OCI-LY3 (cell line): ENCODE results near the gene SASS6.

Source experiments
- H2AFZ ChIP-seq: fragments of 200-600, 300-600 bp; shearing (Covaris generic); 2 replicates; pipeline ENCODE4 v1.6.0; 2014; ENCODE audit warnings: antibody characterized with exemption, low read depth, low read length
- H3K27ac ChIP-seq: fragments of 200-600, 300-600 bp; sonication (generic); 2 replicates; pipeline ENCODE4 v1.5.1; 2014; ENCODE audit warnings: mild to moderate bottlenecking, low read length, moderate library complexity, mixed read lengths
- H3K27me3 ChIP-seq: fragments of 200-600, 300-600 bp; sonication (generic); 2 replicates; pipeline ENCODE4 v1.6.1; 2014; ENCODE audit warnings: low read depth, low read length, mixed read lengths
- H3K36me3 ChIP-seq: fragments of 200-600, 300-600 bp; sonication (generic); replicated peaks from 2 replicates; pipeline ENCODE3; 2014; ENCODE audit warnings: low read depth, low read length, mixed read lengths
- H3K4me1 ChIP-seq: fragments of 300-600, 200-600 bp; sonication (generic); 2 replicates; pipeline ENCODE4 v1.6.1; 2014; ENCODE audit warnings: low read length, mixed read lengths
- H3K4me2 ChIP-seq: fragments of 200-600, 300-600 bp; sonication (generic); 2 replicates; pipeline ENCODE4 v1.6.1; 2014; ENCODE audit warnings: low read length, mixed read lengths
- H3K4me3 ChIP-seq: fragments of 300-600, 200-600 bp; sonication (generic); 2 replicates; pipeline ENCODE4 v1.5.1; 2014; ENCODE audit warnings: antibody characterized with exemption, mild to moderate bottlenecking, low read length, moderate library complexity
- H3K79me2 ChIP-seq: fragments of 300-600, 200-600 bp; shearing (Covaris generic); 2 replicates; pipeline ENCODE4 v1.6.1; 2014; ENCODE audit warnings: mild to moderate bottlenecking, low read length, mixed read lengths
- H3K9ac ChIP-seq: fragments of 300-600, 200-600 bp; shearing (Covaris generic); 2 replicates; pipeline ENCODE4 v1.6.0; 2014; ENCODE audit warnings: mild to moderate bottlenecking, low read length, moderate library complexity
- H3K9me3 ChIP-seq: fragments of 200-600, 300-600 bp; shearing (Covaris generic); 2 replicates; pipeline ENCODE4 v1.6.1; 2014; ENCODE audit warnings: low read length, mixed read lengths; ENCODE audit not compliant: insufficient read depth
- H4K20me1 ChIP-seq: fragments of 200-600, 300-600 bp; sonication (generic); 2 replicates; pipeline ENCODE4 v1.6.1; 2016; ENCODE audit warnings: low read length, mixed read lengths; ENCODE audit not compliant: insufficient read depth
- EZH2phosphoT487 ChIP-seq: fragments of 200-600 bp; shearing (Covaris generic); IDR thresholded peaks from 2 replicates; pipeline ENCODE4 v1.6.1; 2018; ENCODE audit warnings: antibody characterized with exemption, mixed run types, low read depth
- TF ChIP-seq, protein P1 (sequence below): fragments of 200-600, 300-600 bp; sonication (generic); IDR thresholded peaks from 2 replicates; pipeline ENCODE4 v1.5.1; 2014; ENCODE audit warnings: antibody characterized with exemption, low read length, low read depth

The SASS6 gene

DNA sequence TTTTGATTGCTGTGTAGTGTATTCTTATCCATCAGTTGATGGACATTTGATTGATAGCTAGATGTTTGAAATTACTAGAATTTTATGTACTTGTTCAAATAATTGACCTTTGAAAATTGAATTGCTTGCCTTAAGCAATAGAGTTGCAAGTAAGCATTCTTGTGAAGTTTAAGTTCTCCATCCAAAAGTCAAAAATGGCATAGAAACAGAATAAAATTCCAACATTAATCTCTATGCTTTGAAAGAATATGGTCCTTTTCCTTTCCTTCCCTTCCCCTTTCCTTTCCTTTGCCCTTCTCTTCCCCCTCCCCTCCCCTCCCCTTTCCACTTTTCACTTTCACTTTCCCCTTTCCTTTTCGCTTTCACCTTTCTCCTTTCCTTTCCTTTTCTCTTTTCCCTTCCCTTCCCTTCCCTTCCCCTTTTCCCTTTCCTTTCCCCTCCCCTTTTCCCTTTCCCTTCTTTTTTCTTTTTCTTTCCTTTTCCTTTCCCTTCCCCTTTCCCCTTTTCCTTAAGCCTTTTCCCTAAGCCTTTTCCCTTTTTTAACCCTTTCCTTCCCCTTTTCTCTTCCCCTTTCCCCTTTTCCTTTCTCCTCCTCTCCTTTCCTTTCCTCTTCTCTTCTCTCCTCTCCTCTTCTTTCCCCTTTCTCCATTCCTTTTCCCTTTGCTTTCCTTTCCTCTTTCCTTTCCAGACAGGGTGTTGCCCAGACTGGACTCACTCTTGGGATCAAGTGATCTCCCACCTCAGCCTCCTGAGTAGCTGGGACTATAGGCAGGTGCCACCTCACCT lies 67.4 kb downstream of the SASS6 start:
- TF ChIP-seq EZH2phosphoT487: no peak
- TF ChIP-seq, protein P1, sequence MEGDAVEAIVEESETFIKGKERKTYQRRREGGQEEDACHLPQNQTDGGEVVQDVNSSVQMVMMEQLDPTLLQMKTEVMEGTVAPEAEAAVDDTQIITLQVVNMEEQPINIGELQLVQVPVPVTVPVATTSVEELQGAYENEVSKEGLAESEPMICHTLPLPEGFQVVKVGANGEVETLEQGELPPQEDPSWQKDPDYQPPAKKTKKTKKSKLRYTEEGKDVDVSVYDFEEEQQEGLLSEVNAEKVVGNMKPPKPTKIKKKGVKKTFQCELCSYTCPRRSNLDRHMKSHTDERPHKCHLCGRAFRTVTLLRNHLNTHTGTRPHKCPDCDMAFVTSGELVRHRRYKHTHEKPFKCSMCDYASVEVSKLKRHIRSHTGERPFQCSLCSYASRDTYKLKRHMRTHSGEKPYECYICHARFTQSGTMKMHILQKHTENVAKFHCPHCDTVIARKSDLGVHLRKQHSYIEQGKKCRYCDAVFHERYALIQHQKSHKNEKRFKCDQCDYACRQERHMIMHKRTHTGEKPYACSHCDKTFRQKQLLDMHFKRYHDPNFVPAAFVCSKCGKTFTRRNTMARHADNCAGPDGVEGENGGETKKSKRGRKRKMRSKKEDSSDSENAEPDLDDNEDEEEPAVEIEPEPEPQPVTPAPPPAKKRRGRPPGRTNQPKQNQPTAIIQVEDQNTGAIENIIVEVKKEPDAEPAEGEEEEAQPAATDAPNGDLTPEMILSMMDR: no peak
- Histone ChIP-seq H3K4me1 (no peaks in the 10 kb centered on the region), H3K36me3 (peaks cover 28% of the 10 kb centered on the region), H3K27ac (no peak overlapping the region), H2AFZ (no peak overlapping the region), H3K9me3 (no peaks in the 10 kb centered on the region), H3K4me2 (no peak overlapping the region), H4K20me1 (no peaks in the 10 kb centered on the region; the same call in 1 of the 2 replicates), H3K9ac (no peak overlapping the region), H3K27me3 (no peaks in the 10 kb centered on the region), H3K4me3 (no peak overlapping the region), H3K79me2 (peaks cover 6% of the 10 kb centered on the region; the same call in 1 of the 2 replicates)

DNA sequence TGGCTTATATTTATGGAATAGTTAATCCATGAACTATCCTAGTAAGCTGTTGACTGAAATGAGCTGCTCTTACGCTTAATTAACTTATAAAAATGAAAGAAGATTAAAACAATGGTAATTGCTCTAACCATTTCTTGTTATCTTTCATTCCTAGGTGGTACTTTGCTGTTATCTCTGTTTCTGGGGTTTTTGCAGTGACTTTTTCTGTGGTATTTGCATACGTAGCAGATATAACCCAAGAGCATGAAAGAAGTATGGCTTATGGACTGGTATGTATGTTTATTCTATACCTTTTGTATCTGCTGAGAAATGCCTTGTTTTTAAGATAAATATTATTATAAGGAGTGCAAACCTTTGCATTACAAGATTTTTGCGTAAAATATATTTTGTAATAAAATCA lies 71.0 kb downstream of the SASS6 start:
- H3K4me3 ChIP-seq: no peak overlapping the region
- no peaks in the 10 kb centered on the region for H3K27me3 ChIP-seq
- no peak overlapping the region for H3K4me2 ChIP-seq
- H3K36me3 ChIP-seq: peaks cover 23% of the 10 kb centered on the region
- peaks cover 24% of the 10 kb centered on the region for H3K79me2 ChIP-seq
- no peak overlapping the region for H3K27ac ChIP-seq
- H4K20me1 ChIP-seq: peaks cover 7% of the 10 kb centered on the region; the same call in 1 of the 2 replicates
- H3K9me3 ChIP-seq: no peaks in the 10 kb centered on the region
- H3K9ac ChIP-seq: no peak overlapping the region
- no peaks in the 10 kb centered on the region for H3K4me1 ChIP-seq
- no peak overlapping the region for H2AFZ ChIP-seq
- TF ChIP-seq, protein P1: no peak
- no peak for TF ChIP-seq EZH2phosphoT487

DNA sequence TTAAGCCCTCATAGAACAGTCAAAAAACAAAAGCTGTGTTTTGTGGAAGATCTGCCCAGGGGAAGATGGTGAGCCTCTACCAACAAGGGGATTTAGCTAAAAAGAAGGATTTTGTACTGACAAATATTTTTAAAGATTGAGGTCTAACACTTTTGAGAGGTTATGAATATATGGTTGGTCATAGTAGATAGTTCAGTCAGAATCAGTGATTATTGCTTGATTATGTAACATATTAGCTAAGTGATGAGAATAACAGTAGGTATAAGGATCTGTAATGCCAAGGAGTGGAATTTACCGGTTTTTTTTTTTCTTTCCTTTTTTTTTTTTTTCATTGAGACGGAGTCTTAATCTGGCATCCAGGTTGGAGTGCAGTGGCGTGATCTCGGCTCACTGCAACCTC lies 79.0 kb downstream of the SASS6 start:
- no peaks in the 10 kb centered on the region for H3K27me3 ChIP-seq
- no peak overlapping the region for H3K4me3 ChIP-seq
- peaks cover 20% of the 10 kb centered on the region for H4K20me1 ChIP-seq
- TF ChIP-seq, protein P1: no peak
- TF ChIP-seq EZH2phosphoT487: no peak
- 0 out of 2 replicates have a peak overlapping the region, but pooled peaks have one; percentile 11 for H3K4me2 ChIP-seq
- no peak overlapping the region for H3K9ac ChIP-seq
- H3K4me1 ChIP-seq: peaks cover 28% of the 10 kb centered on the region
- no peaks in the 10 kb centered on the region for H3K9me3 ChIP-seq
- peaks cover 89% of the 10 kb centered on the region for H3K79me2 ChIP-seq
- H2AFZ ChIP-seq: no peak overlapping the region
- H3K36me3 ChIP-seq: peaks cover 9% of the 10 kb centered on the region
- H3K27ac ChIP-seq: no peak overlapping the region

DNA sequence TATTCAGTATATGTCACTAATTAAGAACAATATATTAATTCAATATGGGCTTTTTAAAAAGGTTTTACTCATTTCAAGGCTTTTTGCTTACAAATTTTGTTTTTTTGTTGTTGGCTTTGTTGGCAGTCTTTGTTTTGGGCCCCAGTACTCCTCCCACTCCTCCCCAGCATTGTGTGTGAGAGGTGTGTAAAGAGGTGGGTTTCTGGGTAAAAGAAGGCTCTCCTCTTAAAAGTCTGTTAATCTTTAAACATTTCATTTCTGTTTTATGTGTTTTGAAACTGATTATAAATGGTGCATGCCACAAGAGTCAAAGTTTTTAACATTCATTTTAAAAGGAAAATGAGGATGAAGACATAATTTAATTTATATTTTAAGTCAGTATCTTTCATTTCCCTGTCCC lies 79.6 kb downstream of the SASS6 start:
- no peaks in the 10 kb centered on the region for H3K9me3 ChIP-seq
- H3K79me2 ChIP-seq: peaks cover 90% of the 10 kb centered on the region
- H2AFZ ChIP-seq: no peak overlapping the region
- H3K9ac ChIP-seq: no peak overlapping the region
- peak overlapping the region; percentile 36; the same call in 1 of the 2 replicates for H3K27ac ChIP-seq
- H3K36me3 ChIP-seq: peaks cover 9% of the 10 kb centered on the region
- no peak for TF ChIP-seq EZH2phosphoT487
- TF ChIP-seq, protein P1: no peak
- H3K4me1 ChIP-seq: peaks cover 32% of the 10 kb centered on the region
- no peaks in the 10 kb centered on the region for H3K27me3 ChIP-seq
- no peak overlapping the region for H3K4me3 ChIP-seq
- H4K20me1 ChIP-seq: peaks cover 18% of the 10 kb centered on the region
- H3K4me2 ChIP-seq: peak overlapping the region; percentile 11
